Measurements from ENCODE around the gene DENND10. TPM values are rescaled to one million over a fixed set of nuclear protein-coding genes. Genes with fewer than 3 reads are reported as not detected.

DENND10 gene, protein sequence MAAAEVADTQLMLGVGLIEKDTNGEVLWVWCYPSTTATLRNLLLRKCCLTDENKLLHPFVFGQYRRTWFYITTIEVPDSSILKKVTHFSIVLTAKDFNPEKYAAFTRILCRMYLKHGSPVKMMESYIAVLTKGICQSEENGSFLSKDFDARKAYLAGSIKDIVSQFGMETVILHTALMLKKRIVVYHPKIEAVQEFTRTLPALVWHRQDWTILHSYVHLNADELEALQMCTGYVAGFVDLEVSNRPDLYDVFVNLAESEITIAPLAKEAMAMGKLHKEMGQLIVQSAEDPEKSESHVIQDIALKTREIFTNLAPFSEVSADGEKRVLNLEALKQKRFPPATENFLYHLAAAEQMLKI
- 10 to 100 TPM; 19.9 to 22.9 TPM for total RNA-seq

DNA sequence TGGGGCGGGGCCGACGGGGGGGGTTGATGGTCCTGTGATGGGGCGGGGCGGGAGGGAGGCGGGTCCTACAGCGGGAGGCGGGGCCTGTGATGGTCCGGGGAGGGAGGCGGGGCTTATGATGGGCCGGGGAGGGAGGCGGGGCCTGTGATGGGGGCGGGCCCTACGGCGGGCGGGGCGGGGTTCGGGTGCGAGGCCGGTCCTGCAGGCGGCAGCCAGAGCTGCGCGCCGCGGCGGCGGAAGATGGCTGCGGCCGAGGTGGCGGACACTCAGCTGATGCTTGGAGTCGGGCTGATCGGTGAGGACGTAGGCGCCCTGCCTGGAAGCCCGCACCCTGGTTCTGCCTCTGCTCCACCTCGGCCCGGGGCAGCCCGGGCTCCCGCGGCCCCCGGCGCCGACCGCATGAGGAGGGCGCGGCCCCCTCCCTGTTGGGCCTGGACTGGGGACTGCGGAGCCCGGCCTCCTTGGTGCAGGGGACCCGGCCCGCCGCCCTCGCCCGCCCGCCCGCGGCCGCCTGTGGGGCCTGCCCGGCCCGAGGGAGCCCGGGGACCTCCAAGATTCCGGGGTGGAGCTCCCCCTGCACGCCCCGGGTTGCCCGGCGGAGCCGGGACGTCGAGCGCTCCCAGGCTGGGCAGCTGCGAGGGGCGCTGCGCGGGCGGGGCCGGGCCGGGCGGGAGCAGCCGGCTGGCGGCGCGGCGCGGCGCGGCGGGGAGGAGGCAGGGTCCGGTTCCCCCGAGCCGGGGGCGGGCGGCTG, at the start of gene DENND10:
Gene DENND10, plus strand, starts transcription at position 211 of the 751 bp plus-strand sequence. Its CDS starts 30 bp downstream, at position 241.
- POLR2A ChIA-PET = interaction anchor here (0.6 to 1.5 kb wide), 5 partner anchors 14 to 64 kb away, joined by 3 to 5 read pairs (median 5); no protein-coding TSS in a partner anchor
- CTCF ChIA-PET = interaction anchor here (0.9 to 1.1 kb wide), 5 partner anchors 11 to 341 kb away, joined by 3 read pairs; no protein-coding TSS in a partner anchor

DNA sequence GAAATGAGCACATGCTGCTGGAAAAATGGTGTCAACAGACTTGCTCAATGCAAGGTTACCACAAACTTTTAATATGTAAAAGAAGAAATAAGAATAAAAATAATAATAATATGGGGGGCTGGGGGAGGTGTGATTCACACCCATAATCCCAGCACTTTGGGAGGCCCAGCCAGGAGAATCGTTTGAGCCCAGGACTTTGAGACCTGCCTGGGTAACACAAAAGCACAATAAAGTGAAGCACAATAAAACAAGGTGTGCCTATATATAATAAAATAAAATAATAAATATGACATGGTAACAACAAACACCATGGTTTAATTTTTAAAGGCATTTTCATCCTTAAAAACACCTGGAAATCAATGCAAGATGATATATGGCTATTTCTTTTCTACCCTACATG, 48.4 kb upstream of the DENND10 start:
- ChIA-PET CTCF (no interaction called here), POLR2A (no interaction called here)

DNA sequence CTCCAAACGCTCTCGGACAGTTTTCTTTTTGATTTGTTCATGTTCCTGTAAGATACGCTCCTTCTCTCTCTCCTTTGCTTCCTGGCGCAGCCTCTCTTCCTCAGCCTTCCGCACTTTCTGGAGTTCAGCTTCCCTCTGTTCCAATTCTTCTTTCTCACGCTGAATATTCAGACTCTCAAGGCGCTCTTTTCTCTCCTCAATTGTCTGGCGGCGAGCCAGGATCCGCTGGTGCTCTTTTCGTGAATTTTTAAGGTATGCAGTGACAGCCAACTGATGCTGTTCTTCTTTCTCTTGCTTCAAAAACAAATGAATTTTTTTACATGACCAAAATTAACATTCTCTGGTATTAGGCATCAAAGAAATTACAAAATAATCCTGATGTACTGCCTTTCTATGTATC, 45.9 kb upstream of the DENND10 start:
- CTCF ChIA-PET = interaction anchor here (1.8 kb wide), 1 partner anchor 18 kb away, joined by 5 read pairs; no protein-coding TSS in a partner anchor

DNA sequence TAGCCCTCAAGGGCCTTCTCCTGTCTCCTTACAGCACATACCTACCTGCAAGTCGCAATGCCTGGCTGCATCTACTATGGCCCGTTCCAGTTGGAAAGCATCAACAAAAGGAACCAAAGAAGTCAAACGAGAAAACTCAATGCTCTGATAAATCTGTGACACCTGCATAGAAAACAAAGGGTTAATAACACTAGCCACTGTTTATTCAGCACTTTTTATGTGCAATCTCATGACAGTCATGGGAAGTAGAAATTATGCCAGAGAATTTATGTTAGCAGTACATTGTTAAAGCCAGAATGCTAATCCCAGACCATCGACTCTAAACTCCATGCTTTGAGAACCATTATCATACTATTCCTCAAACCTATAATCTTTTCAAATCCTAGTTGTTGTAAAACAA, 44.4 kb upstream of the DENND10 start:
- ChIA-PET CTCF (interaction anchor here (0.6 to 1.8 kb wide), 2 partner anchors 20 to 693 kb away, joined by 3 to 5 read pairs; no protein-coding TSS in a partner anchor), POLR2A (interaction anchor here (0.6 to 0.8 kb wide), 2 partner anchors 8 to 16 kb away, joined by 3 to 4 read pairs; no protein-coding TSS in a partner anchor)

More for the DNA sequence above, 45.9 kb upstream of the DENND10 start:
- POLR2A ChIA-PET = no interaction called here

DNA sequence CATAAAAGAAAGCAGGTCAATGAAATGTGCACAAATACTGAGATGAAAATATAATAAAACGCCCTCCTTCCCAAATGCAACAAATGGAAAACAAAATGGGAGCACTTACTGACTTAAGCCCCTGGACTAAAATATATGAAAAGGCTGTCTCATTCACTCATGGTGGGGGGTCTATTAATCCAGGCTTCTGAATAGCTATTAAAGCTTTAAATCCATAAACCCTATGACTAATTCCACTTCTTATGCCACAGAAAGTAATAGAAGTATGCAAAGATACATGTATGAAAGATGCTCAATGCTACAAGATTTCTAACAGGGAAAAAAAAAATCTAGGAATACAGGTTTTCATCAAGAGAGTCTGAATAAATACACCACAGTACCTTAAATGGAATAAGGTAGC, 43.8 kb upstream of the DENND10 start:
- POLR2A ChIA-PET = interaction anchor here (0.6 to 0.8 kb wide), 2 partner anchors 9 to 15 kb away, joined by 3 to 4 read pairs; no protein-coding TSS in a partner anchor
- CTCF ChIA-PET = no interaction called here

DNA sequence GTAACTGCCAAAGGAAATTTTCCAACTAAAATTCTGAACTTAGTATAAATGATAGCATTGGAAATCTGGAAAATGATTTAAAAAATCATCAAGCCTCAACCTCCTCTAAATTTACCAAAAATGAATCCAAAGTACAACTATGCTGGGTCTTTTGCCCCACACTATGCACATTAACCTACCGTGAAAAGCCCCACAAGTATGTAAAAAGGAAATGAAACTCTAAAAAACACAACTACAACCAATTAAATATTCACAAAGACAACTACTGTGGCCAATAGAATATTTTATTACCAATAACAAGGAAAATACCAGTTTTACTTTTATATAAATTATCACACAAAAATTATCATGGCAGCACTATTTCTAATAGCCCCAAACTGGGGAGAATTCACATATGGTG, 42.6 kb upstream of the DENND10 start:
- ChIA-PET CTCF (no interaction called here), POLR2A (no interaction called here)

DNA sequence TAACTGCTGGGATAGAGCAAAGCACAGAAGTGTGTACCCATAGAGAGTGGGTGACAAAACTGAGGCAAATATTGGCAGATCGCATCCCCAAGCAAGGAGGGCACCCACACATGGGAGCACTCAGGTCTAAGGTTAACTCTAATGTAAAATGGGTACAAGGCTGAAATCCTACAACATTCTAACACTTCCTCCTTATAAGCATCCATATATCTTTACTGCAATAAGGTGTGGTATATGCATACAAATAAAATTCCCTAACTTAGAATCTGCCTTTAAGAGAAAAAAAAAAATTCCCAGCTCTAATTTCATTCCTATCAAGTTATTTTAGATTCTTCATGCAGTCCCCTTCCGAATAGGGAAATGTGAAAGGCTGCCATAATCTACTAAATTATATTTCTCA, 42.0 kb upstream of the DENND10 start:
- ChIA-PET POLR2A (no interaction called here), CTCF (no interaction called here)

DNA sequence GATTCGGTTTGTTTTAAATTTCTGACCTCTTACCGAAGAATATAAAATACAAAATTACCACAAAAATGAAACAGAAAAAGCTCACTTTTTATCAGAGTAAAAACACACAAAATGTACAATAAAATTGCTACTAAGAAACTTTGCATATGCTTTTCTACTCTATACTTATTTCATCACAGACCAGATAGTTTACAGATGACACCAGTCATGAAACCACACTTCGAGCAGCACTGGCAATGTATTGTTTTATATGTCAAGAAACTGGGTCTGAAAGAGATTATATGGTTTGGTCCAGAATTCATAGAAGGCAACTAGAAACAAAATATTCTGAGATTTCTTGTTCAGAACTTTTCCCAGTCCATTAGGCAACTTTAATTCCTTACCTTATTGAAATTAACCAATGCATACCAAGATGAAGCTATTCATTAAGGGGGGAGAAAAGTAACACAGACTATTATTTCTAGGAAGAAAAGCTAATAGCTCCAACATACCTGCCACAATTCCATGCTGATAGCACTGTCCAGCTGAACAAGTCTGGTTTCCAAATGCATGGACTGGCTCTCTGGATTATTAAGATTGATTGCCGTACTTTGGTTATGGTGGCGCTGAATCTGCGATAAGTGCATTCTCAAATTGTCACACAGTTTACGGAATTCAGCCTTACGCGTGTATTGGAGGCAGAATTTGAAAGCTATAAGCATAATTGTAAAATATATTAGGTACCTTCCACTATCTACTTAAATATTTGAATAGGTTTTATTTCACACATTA, 33.3 kb upstream of the DENND10 start:
- POLR2A ChIA-PET = interaction anchor here (0.6 kb wide), 1 partner anchor 43 kb away, joined by 3 read pairs; no protein-coding TSS in a partner anchor

DNA sequence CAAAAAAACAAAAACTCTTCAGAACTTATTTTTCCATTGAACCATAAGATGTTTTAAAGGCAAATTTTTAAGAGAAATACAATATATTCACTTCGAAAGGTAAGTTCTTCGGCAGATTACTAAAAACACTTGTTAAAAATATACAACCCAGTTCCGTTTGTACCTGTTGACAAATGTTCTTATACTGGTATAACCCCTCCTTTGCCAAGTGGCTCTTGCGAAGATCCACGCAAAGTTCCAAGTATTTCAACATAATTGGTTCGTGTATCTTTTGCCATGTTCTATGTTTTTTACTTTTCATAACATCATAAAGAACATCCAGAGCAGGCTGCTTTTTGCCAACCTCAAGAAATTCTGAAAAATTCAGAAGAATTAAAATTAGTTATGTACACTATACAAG, 30.3 kb upstream of the DENND10 start:
- CTCF ChIA-PET = interaction anchor here (0.6 kb wide), 1 partner anchor 20 kb away, joined by 5 read pairs; no protein-coding TSS in a partner anchor
- POLR2A ChIA-PET = no interaction called here

More for the DNA sequence above, 33.3 kb upstream of the DENND10 start:
- CTCF ChIA-PET = interaction anchor here (1.6 kb wide), 1 partner anchor 90 kb away, joined by 3 read pairs; no protein-coding TSS in a partner anchor

DNA sequence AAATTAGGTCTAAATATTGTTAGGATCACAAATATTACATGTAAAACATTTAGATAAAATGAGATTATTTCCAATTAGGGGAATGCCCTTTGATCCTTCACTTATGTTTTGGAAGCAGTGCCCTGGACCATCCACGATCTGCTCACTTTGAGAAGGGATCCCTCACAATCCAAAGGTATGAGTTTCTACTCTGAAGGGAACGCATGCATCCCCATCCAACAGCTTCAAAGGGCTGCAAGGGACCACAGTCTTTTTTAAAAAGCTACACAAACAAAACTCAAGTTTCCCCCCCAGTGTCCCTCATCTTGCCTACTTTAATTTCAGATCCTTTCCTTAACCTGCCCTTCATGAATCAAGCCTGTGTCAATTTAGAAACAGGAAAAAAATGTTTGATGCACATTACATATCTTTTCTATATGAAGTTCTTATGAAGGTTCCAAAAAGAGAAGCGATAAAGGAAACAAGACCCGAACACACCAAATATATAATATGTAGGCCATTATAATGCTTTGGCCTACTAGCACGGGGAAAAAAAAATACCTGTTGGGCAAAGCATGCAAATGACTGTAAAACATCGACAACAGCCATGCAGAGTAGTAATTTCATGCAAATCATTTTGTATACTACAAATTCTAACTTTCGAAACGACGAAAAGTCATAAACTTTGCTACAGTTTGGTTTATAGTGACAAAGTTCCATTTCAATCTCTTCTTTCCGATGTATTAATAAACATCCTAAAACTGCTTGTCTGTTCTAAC, 25.3 kb upstream of the DENND10 start:
- CTCF ChIA-PET = interaction anchor here (0.5 kb wide), 1 partner anchor 11 kb away, joined by 3 read pairs; no protein-coding TSS in a partner anchor
- POLR2A ChIA-PET = interaction anchor here (1.1 to 2.1 kb wide), 2 partner anchors 53 to 54 kb away, joined by 4 to 9 read pairs; no protein-coding TSS in a partner anchor

DNA sequence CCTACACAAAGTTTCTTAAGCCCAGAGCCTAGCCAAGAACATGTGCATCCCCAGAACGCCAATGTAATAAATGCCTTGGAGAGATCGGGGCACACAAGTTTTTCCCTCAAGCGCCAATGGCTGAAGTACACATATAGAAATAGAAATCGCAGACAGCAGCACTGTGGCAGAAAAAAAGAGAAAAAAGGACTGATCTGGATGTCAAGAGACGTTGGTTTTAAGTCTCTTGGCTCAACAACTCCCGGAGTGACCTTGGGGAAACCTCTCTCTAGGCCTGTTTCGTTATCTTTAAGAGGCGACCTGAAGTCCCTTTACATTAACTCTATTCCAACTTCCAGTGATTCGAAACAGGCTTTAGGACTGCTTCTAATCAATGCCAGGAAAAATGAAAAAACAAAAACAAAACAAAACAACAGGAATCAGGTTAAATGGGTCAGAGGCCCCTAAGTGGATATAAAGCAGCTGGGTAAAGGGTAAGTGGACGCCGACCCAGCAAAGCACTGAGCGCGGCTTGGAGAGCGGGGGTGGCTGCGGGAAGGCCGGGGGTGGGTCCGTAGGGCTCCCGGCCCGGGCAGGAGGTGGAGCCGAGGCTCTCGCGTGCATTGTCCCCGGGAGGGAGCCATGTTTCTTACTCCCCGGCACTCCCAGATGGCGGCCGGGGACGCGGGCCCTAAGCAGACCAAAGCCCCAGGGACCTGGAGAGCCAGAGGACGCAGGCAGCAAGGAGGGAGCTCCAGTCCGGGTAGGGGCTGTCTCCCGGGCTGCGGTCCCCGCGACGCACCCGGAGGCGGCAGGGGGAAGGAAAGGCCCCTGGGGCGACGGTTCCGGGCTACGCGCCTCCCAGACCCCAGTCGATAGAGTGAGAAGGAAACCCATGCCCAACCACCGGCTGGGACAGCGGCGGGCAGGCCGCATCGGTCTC, 24.1 kb upstream of the DENND10 start:
- ChIA-PET POLR2A (interaction anchor here (0.6 to 2.1 kb wide), 5 partner anchors 11 to 127 kb away, joined by 3 to 9 read pairs (median 4); partner anchors contain the start of gene GRK5), CTCF (interaction anchor here (0.6 kb wide), 1 partner anchor 11 kb away, joined by 3 read pairs; no protein-coding TSS in a partner anchor)

DNA sequence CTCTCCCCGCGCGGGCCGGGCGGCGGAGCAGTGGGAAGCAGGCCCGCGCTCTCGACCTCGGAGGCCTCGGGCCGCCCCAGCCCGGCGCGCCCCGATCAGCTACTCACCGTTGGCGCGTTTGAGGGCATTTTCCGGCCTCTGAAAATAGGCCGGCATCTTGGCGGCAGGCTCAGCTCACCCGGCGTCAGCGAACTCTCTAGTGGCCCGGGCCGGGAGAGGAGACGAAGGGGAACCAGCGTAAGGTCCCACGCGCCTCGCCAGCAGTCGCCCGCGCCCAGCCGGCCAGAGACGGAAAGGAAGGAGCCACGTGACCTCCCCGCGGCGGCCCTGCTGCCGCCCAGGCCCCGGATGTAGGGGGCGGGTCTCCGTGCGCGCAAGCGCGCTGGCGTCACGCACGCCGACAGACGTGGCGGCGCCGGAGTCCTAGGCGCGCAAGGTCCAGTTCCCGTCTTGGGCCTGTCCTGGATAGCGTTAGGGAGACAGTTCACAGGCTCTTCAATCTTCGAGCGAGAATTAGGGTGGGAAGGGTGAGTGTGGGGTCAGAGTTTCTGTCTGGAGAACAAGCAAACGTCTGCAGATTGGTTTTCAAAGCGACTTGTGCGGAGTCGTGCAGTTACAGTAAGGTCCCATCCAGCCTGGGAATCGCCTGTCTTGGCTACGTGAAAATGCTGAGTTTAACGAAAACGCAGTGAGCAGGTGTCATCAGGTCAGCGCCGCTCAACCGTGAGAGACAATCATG, 23.2 kb upstream of the DENND10 start, which contains the start of gene EIF3A:
Gene EIF3A, minus strand, starts transcription at position 297 of the 739 bp plus-strand sequence. Its CDS starts 141 bp downstream, at position 156.
- CTCF ChIA-PET = no interaction called here
- POLR2A ChIA-PET = interaction anchor here (1.0 to 2.1 kb wide), 3 partner anchors 23 to 126 kb away, joined by 3 to 9 read pairs (median 5); partner anchors contain the start of genes DENND10 and GRK5

DNA sequence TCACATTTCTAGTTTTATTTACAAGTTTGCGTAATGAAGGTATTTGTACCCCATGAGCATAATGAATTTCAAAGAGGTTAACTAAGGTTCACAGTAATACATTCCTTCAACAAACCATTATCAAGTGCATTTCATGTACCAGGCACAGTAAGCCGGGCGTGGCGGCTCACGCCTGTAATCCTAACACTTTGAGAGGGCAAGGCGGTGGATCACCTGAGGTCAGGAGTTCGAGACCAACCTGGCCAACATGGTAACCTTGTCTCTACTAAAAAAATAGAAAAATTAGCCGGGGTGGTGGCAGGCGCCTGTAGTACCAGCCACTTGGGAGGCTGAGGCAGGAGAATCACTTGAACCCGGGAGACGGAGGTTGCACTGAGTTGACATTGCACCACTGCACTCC, 19.0 kb upstream of the DENND10 start:
- POLR2A ChIA-PET = no interaction called here
- CTCF ChIA-PET = interaction anchor here (0.7 kb wide), 1 partner anchor 47 kb away, joined by 3 read pairs; no protein-coding TSS in a partner anchor

DNA sequence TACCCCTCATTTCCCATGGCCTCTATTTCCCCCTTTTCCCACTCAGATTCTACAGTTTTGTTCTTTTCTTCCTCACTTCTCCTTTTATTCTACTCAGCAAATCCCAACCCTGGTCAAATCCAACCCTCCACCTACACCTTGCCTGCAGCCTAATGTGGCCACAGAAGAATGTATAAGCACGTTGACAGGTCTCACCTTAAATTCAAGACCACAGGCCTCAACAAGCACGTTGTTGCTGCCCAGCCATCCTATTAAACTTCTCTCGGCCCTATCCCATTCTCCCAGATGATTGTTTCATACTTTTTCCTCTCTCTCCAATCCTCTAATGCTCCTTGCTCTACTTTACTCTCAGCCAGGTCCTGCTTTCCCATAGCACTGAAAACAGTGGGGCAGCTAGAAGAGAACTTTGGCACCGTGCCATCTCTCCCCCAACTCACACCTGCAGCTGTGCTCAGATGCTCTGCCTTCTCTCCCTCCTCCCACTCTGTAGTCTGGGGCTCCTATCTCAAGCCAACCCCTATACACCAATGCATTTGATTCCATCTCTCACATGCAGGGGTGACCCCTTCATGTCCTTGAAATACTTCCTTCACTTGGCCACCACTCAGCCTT, 16.5 kb upstream of the DENND10 start:
- CTCF ChIA-PET = no interaction called here

DNA sequence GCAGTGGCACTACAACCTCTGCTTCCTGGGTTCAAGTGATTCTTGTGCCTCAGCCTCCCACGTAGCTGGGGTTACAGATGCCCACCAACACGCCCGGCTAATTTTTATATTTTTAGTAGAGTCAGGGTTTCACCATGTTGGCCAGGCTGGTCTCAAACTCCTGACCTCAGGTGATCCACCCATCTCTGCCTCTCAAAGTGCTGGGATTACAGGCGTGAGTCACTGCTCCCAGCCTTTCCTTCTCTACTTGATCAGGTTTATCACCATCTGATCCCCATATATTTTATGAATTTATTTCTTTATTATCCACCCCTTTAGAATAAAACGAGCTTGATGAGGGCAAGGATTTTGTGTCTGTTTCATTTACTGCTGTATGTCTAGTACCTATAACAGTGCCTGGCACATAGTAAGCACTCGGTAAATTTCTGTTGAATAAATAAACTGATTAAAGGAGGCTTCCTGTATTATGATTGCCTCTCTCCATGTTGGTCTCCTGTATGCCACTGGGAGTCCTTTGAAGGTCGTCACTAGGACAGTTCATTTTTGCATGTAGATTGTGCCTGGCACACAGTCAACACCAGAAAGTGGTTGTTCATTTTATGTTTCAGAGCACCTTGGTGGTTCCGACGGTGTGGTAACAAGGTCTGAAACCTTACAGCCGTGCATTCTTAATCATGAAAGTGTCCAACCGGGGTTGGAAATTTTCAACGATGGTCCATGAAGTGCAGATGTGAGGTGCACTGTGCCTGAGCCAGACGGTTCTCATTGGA, 13.7 kb upstream of the DENND10 start:
- ChIA-PET POLR2A (interaction anchor here (1.6 kb wide), 1 partner anchor 15 kb away, joined by 4 read pairs; no protein-coding TSS in a partner anchor), CTCF (no interaction called here)

More for the DNA sequence above, 16.5 kb upstream of the DENND10 start:
- POLR2A ChIA-PET = no interaction called here

Measured in activated CD8-positive, alpha-beta memory T cell treated with anti-CD3 and anti-CD28 coated beads for 36 hours (primary cell).